Smooth muscle cell (in vitro differentiated cells): Measurements from ENCODE around the gene UBC. TPM values are rescaled to one million over a fixed set of nuclear protein-coding genes. Genes with fewer than 3 reads are reported as not detected.
"Not testable (repeated sequence)": the region's sequence is repeated elsewhere in the genome, so short reads cannot be mapped to it uniquely, and the experiment has no call there.

ENCODE experiments used
- DNase-seq: peaks from one replicate; lab custom pipeline; 2025; ENCODE audit not compliant: unreplicated experiment; lab: John Stamatoyannopoulos, UW
- H2AFZ ChIP-seq: fragments of 200-600 bp; sonication (generic); 2 replicates; pipeline ENCODE4 v1.6.0; 2016; ENCODE audit warnings: antibody characterized with exemption, low read depth, mild to moderate bottlenecking
- H3F3A ChIP-seq: fragments of 200-600 bp; sonication (generic); 2 replicates; pipeline ENCODE4 v1.6.0; 2017; ENCODE audit warnings: antibody characterized with exemption, low read depth
- H3K27ac ChIP-seq: fragments of 200-600 bp; sonication (generic); 2 replicates; pipeline ENCODE4 v1.5.1; 2016; ENCODE audit warnings: low read depth, mild to moderate bottlenecking
- H3K27me3 ChIP-seq: fragments of 200-600 bp; sonication (generic); 2 replicates; pipeline ENCODE4 v1.6.1; 2016; ENCODE audit warnings: low read depth, mild to moderate bottlenecking
- H3K36me3 ChIP-seq: fragments of 200-600 bp; sonication (generic); 2 replicates; pipeline ENCODE4 v1.5.1; 2016; ENCODE audit warnings: low read depth
- H3K4me1 ChIP-seq: fragments of 200-600 bp; sonication (generic); 2 replicates; pipeline ENCODE4 v1.5.1; 2016; ENCODE audit warnings: low read depth
- H3K4me2 ChIP-seq: fragments of 200-600 bp; sonication (generic); 2 replicates; pipeline ENCODE4 v1.6.0; 2016; ENCODE audit warnings: mild to moderate bottlenecking
- H3K4me3 ChIP-seq: fragments of 200-600 bp; sonication (generic); 2 replicates; pipeline ENCODE4 v1.5.1; 2016; ENCODE audit warnings: mild to moderate bottlenecking
- H3K79me2 ChIP-seq: fragments of 200-600 bp; sonication (generic); 2 replicates; pipeline ENCODE4 v1.6.0; 2016; ENCODE audit warnings: low read depth, mild to moderate bottlenecking
- H3K9ac ChIP-seq: fragments of 200-600 bp; sonication (generic); 2 replicates; pipeline ENCODE4 v1.6.0; 2016; ENCODE audit warnings: low read depth
- H3K9me3 ChIP-seq: fragments of 200-600 bp; sonication (generic); replicated peaks from 2 replicates; pipeline ENCODE4 v1.5.1; 2016; ENCODE audit warnings: low read depth
- H4K20me1 ChIP-seq: fragments of 200-600 bp; sonication (generic); 2 replicates; pipeline ENCODE4 v1.6.0; 2016; ENCODE audit warnings: low read depth
- WGBS: methylation state at CpG from one replicate; pipeline ENCODE4 v1.1.7; 2016; ENCODE audit warnings: low lambda C conversion rate; 5-methylcytosine and 5-hydroxymethylcytosine counted together
- polyA plus RNA-seq: library from polyadenylated mRNA; unstranded; fragments of >200 nt; fragmentation: Nextera tagmentation; extraction: Ambion mirVana; gene quantifications from 2 replicates; pipeline ENCODE4 v1.2.1, GENCODE V29; 2016
- total RNA-seq: library from RNA; depleted of rRNA; stranded (reverse); fragments of >200 nt; gene quantifications from 2 replicates; pipeline ENCODE4 v1.2.3, GENCODE V29; 2014
- TF ChIP-seq, protein P1 (sequence below): fragments of 200-600 bp; sonication (generic); IDR thresholded peaks from 2 replicates; pipeline ENCODE4 v1.5.1; 2017; ENCODE audit warnings: borderline replicate concordance, mild to moderate bottlenecking, antibody characterized with exemption; ENCODE audit not compliant: insufficient read depth, poor library complexity, severe bottlenecking

UBC gene
- total and polyA plus RNA-seq, 2 experiments from 2014 or later: 1,322 to 1,327 TPM

DNA sequence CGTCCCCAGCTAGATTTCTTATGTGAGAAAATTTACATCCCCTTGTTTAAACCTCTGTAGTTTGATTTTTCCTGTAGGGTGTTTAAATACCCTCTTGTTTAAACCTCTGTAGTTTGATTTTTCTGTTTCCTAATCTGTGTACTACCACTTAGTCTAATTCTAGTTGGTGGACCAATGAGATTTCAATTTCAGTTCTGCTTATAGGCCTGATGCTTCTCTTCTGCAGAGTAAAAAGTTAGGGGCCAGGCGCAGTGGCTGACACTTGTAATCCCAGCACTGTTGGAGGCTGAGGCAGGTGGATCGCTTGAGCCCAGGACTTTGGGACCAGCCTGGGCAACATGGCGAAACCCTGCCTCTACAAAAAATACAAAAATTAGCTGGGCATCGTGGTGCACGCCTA is 11.5 kb downstream of the UBC start:
- Histone ChIP-seq H3K36me3 (no peaks in the 10 kb centered on the region), H3F3A (peaks cover 5% of the 10 kb centered on the region), H3K9me3 (no peaks in the 10 kb centered on the region), H4K20me1 (peaks cover 18% of the 10 kb centered on the region), H3K4me3 (no peak overlapping the region), H2AFZ (no peak overlapping the region), H3K27me3 (no peaks in the 10 kb centered on the region), H3K79me2 (no peaks in the 10 kb centered on the region), H3K4me1 (no peaks in the 10 kb centered on the region), H3K27ac (no peak overlapping the region), H3K4me2 (no peak overlapping the region), H3K9ac (no peak overlapping the region)
- WGBS: 95% methylated on average over 6 of the region's 6 CpGs
- TF ChIP-seq, protein P1, sequence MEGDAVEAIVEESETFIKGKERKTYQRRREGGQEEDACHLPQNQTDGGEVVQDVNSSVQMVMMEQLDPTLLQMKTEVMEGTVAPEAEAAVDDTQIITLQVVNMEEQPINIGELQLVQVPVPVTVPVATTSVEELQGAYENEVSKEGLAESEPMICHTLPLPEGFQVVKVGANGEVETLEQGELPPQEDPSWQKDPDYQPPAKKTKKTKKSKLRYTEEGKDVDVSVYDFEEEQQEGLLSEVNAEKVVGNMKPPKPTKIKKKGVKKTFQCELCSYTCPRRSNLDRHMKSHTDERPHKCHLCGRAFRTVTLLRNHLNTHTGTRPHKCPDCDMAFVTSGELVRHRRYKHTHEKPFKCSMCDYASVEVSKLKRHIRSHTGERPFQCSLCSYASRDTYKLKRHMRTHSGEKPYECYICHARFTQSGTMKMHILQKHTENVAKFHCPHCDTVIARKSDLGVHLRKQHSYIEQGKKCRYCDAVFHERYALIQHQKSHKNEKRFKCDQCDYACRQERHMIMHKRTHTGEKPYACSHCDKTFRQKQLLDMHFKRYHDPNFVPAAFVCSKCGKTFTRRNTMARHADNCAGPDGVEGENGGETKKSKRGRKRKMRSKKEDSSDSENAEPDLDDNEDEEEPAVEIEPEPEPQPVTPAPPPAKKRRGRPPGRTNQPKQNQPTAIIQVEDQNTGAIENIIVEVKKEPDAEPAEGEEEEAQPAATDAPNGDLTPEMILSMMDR: no peak
- DNase-seq: no peak

DNA sequence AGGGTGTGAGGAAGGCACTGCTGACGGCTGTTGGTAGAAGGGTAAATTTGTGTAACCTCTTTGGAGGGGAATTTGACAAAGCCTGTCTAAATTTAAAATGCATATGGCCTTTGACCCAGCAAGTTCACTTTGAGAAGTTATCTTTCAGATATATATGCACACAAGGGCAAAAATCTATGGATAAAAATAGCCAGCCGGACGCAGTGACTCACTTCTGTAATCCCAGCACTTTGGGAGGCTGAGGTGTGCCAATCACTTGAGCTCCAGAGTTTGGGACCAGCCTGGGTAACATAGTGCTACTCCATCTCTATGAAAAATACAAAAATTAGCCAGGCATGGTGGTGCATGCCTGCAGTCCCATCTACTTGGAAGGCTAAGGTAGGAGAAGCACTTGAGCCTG is 13.4 kb downstream of the UBC start:
- no peaks in the 10 kb centered on the region for H3K79me2 ChIP-seq
- no peaks in the 10 kb centered on the region for H3K4me1 ChIP-seq
- peaks cover 2% of the 10 kb centered on the region for H3F3A ChIP-seq
- no peak overlapping the region for H3K4me2 ChIP-seq
- H4K20me1 ChIP-seq: peaks cover 3% of the 10 kb centered on the region
- H3K27me3 ChIP-seq: no peaks in the 10 kb centered on the region
- H3K9ac ChIP-seq: no peak overlapping the region
- H3K4me3 ChIP-seq: no peak overlapping the region
- no peaks in the 10 kb centered on the region for H3K36me3 ChIP-seq
- 54% methylated on average over 3 of the region's 3 CpGs for WGBS
- H3K27ac ChIP-seq: no peak overlapping the region
- H2AFZ ChIP-seq: no peak overlapping the region
- TF ChIP-seq, protein P1: no peak
- no peak for DNase-seq
- no peaks in the 10 kb centered on the region for H3K9me3 ChIP-seq

GRCh38 chr12:124900345-124900795 is 14.1 kb downstream of the UBC start:
- H4K20me1 ChIP-seq, H3K4me3 ChIP-seq, H3K27ac ChIP-seq, H3F3A ChIP-seq, H3K4me1 ChIP-seq, DNase-seq, H2AFZ ChIP-seq, H3K36me3 ChIP-seq, H3K9ac ChIP-seq, H3K9me3 ChIP-seq, H3K27me3 ChIP-seq, H3K79me2 ChIP-seq, H3K4me2 ChIP-seq: not testable (repeated sequence)
- 91% methylated on average over 8 of the region's 8 CpGs for WGBS

- no peak overlapping the region for H2AFZ ChIP-seq
- H3K79me2 ChIP-seq: no peaks in the 10 kb centered on the region
- H3K9ac ChIP-seq: no peak overlapping the region
- H3F3A ChIP-seq: no peaks in the 10 kb centered on the region
- TF ChIP-seq, protein P1: no peak
- no peak overlapping the region for H3K4me2 ChIP-seq
- H4K20me1 ChIP-seq: no peaks in the 10 kb centered on the region
- H3K27ac ChIP-seq: no peak overlapping the region
- H3K4me1 ChIP-seq: no peaks in the 10 kb centered on the region
- 80% methylated on average over 5 of the region's 5 CpGs for WGBS
- H3K4me3 ChIP-seq: no peak overlapping the region
- H3K27me3 ChIP-seq: no peaks in the 10 kb centered on the region
- DNase-seq: no peak
- H3K9me3 ChIP-seq: no peaks in the 10 kb centered on the region
- no peaks in the 10 kb centered on the region for H3K36me3 ChIP-seq
Measured at GRCh38 chr12:124898923-124899294, 15.5 kb downstream of the UBC start.
